ENCODE data around the gene MLH3.
A peak's percentile ranks its signal among the peaks of the same experiment; 100 is the strongest.
"Not testable (repeated sequence)": the region's sequence is repeated elsewhere in the genome, so short reads cannot be mapped to it uniquely, and the experiment has no call there.

The MLH3 gene

DNA sequence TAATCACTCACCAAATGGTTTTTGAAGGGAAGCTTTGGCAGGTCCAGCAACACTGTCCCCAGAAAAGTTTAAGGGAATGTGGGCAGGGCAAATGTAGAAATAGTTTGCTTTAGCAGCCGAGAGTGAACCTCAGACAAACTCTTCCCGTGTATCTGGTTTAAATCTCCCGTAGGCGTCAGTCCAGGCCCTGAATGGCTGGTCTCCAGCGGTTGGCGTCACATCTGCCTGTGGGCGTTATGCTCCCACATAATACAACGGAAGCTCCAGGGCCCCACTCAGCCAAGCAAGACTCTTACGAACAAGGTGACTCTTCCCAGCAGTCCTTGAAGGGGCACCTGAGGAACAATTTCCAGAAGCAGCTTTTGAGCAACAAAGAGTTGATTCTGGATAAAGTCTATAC lies 19.1 kb upstream of the MLH3 start:
- no peak for DNase-seq (ENCODE audit: extremely low read depth, insufficient read length)
- H3K27me3 ChIP-seq (replicated peaks; ENCODE audit: control insufficient read depth, insufficient read depth, low read length) = no peaks in the 10 kb centered on the region
- no peaks in the 10 kb centered on the region for H3K36me3 ChIP-seq (ENCODE audit: control insufficient read depth, insufficient read depth, low read length)
- no peak for TF ChIP-seq CTCF (IDR thresholded peaks at IDR 0.05; ENCODE audit: insufficient read depth, low read length, poor library complexity, severe bottlenecking)
- H3K4me3 ChIP-seq (replicated peaks; ENCODE audit: low read depth, low read length) = no peak overlapping the region

DNA sequence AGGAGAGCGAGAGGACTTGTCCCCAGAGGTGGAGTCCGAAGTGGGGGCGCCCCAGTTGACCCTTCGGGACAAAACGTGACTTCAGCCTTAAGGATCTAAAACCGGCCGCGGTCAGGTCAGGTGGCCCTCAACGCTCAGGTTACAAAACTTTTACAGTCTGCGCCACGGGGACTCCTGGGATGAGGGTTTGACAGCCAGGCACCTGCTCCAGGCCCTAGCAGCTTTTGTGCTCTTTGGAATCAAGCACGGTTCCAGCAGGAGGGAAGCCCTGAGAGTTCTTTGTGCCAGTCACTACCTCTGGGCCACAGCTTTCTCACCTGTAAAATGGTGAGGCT lies 18.5 kb upstream of the MLH3 start:
- Histone ChIP-seq H3K36me3 (ENCODE audit: control insufficient read depth, insufficient read depth, low read length) (no peaks in the 10 kb centered on the region), H3K27me3 (replicated peaks; ENCODE audit: control insufficient read depth, insufficient read depth, low read length) (no peaks in the 10 kb centered on the region), H3K4me3 (replicated peaks; ENCODE audit: low read depth, low read length) (peak overlapping the region; percentile 80)
- TF ChIP-seq CTCF (IDR thresholded peaks at IDR 0.05; ENCODE audit: insufficient read depth, low read length, poor library complexity, severe bottlenecking) = no peak
- no peak for DNase-seq (ENCODE audit: extremely low read depth, insufficient read length)

- peak; percentile 87 for DNase-seq (ENCODE audit: extremely low read depth, insufficient read length)
- peak within 1 kb of the TSS; percentile 80 for H3K4me3 ChIP-seq (replicated peaks; ENCODE audit: low read depth, low read length)
Observed at GRCh38 chr14:75069121-75069810, 18.0 kb upstream of the MLH3 start, which contains the start of gene ZC2HC1C. TSS of gene ZC2HC1C (plus strand) at chr14:75069641. CDS start at chr14:75070574, 933 bp downstream.

DNA sequence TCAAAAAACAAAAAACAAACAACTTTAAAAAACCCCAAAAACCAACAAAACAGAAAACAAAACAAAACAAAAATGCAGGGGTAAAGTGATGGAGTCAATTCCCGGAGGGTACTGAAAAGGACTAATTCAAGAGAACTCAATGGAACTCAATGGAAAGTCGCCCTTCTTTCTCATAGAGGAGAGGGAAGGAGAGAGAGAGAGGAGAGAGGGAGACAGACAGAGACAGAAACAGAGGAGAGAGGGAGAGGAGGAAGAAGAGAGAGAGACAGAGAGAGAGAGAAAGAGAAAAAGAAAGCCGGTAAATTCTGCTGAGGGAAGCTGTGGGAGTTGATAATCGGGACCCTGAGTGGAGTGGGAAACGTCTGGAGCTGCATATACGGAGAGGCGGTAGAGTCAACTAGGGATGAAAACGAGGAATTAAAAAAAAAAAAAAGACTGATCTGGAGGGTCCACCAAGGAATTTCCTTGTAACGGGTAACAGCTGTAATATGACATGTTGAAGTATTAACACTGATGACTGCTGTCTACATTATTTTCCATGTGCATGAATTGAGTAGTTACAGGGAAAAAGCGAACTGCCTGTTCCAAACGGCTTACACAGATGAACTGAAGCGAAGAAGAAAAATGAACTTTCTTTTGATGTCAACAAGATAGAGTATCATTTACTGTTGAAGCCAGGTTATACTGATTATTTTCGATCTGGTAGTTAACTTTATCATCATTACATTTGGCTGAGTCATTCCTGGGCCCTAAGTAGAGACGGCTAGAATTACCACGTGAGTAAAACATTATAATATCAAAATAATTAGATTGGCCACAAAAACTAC lies 17.2 kb upstream of the MLH3 start:
- no peaks in the 10 kb centered on the region for H3K27me3 ChIP-seq (replicated peaks; ENCODE audit: control insufficient read depth, insufficient read depth, low read length)
- no peaks in the 10 kb centered on the region for H3K36me3 ChIP-seq (ENCODE audit: control insufficient read depth, insufficient read depth, low read length)
- DNase-seq (ENCODE audit: extremely low read depth, insufficient read length) = no peak
- peak overlapping the region; percentile 80 for H3K4me3 ChIP-seq (replicated peaks; ENCODE audit: low read depth, low read length)
- no peak for TF ChIP-seq CTCF (IDR thresholded peaks at IDR 0.05; ENCODE audit: insufficient read depth, low read length, poor library complexity, severe bottlenecking)

More at GRCh38 chr14:75069121-75069810, 18.0 kb upstream of the MLH3 start, which contains the start of gene ZC2HC1C:
- no peak for TF ChIP-seq CTCF (IDR thresholded peaks at IDR 0.05; ENCODE audit: insufficient read depth, low read length, poor library complexity, severe bottlenecking)
- no peaks in the 10 kb centered on the region for H3K27me3 ChIP-seq (replicated peaks; ENCODE audit: control insufficient read depth, insufficient read depth, low read length)
- no peaks in the 10 kb centered on the region for H3K36me3 ChIP-seq (ENCODE audit: control insufficient read depth, insufficient read depth, low read length)

DNA sequence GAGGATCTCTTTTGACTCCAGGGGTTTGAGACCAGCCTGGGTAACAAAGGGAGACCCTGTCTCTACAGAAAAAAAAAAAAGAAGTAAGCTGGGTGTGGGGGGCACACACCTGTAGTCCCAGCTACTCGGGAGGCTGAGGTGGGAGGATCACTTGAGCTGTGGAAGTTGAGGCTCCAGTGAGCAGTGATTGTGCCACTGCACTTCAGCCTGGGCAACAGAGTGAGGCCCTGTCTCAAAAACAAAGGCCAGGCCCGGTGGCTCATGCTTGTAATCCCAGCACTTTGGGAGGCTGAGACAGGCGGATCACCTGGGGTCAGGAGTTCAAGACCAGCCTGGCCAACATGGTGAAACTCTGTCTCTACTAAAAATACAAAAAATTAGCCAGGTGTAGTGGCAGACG lies 16.5 kb upstream of the MLH3 start:
- DNase-seq (ENCODE audit: extremely low read depth, insufficient read length); H3K27me3 ChIP-seq (replicated peaks; ENCODE audit: control insufficient read depth, insufficient read depth, low read length); H3K36me3 ChIP-seq (ENCODE audit: control insufficient read depth, insufficient read depth, low read length); H3K4me3 ChIP-seq (replicated peaks; ENCODE audit: low read depth, low read length): not testable (repeated sequence)

GRCh38 chr14:75067212-75067611 lies 15.9 kb upstream of the MLH3 start:
- no peak for TF ChIP-seq CTCF (IDR thresholded peaks at IDR 0.05; ENCODE audit: insufficient read depth, low read length, poor library complexity, severe bottlenecking)
- no peak for DNase-seq (ENCODE audit: extremely low read depth, insufficient read length)
- Histone ChIP-seq H3K4me3 (replicated peaks; ENCODE audit: low read depth, low read length) (no peak overlapping the region), H3K36me3 (ENCODE audit: control insufficient read depth, insufficient read depth, low read length) (no peaks in the 10 kb centered on the region), H3K27me3 (replicated peaks; ENCODE audit: control insufficient read depth, insufficient read depth, low read length) (no peaks in the 10 kb centered on the region)

Data from GM06990 (cell line).